MM.1S (cell line): ENCODE results near the gene TMEM267.

Experiments
- DNase-seq: peaks from one replicate; pipeline ENCODE4 v3.0.0-alpha.2; 2015
- H2AFZ ChIP-seq: fragments of 300-600 bp; sonication (generic); 2 replicates; pipeline ENCODE4 v1.6.0; 2016; ENCODE audit warnings: antibody characterized with exemption, low read length
- H3F3A ChIP-seq: fragments of 300-600 bp; sonication (generic); 2 replicates; pipeline ENCODE4 v1.6.1; 2016; ENCODE audit warnings: mild to moderate bottlenecking, antibody characterized with exemption, low read length, moderate library complexity, mixed read lengths; ENCODE audit not compliant: insufficient read depth
- H3K27ac ChIP-seq: fragments of 300-600 bp; sonication (generic); 2 replicates; pipeline ENCODE4 v1.5.1; 2016; ENCODE audit warnings: mild to moderate bottlenecking, low read length
- H3K27me3 ChIP-seq: fragments of 300-600 bp; sonication (generic); replicated peaks from 2 replicates; pipeline ENCODE4 v1.6.0; 2016; ENCODE audit warnings: low read length; ENCODE audit not compliant: insufficient read depth
- H3K36me3 ChIP-seq: fragments of 300-600 bp; sonication (generic); replicated peaks from 2 replicates; pipeline ENCODE4 v1.6.1; 2016; ENCODE audit warnings: mild to moderate bottlenecking, low read length, mixed read lengths; ENCODE audit not compliant: insufficient read depth
- H3K4me1 ChIP-seq: fragments of 300-600 bp; sonication (generic); 2 replicates; pipeline ENCODE4 v1.6.1; 2016; ENCODE audit warnings: low read length, mixed read lengths
- H3K4me2 ChIP-seq: fragments of 300-600 bp; sonication (generic); 2 replicates; pipeline ENCODE4 v1.6.0; 2016; ENCODE audit warnings: low read depth, low read length
- H3K4me3 ChIP-seq: fragments of 300-600 bp; sonication (generic); 2 replicates; pipeline ENCODE4 v1.5.1; 2016; ENCODE audit warnings: low read length, mixed read lengths
- H3K79me2 ChIP-seq: fragments of 300-600 bp; sonication (generic); 2 replicates; pipeline ENCODE4 v1.6.1; 2016; ENCODE audit warnings: mixed run types, low read length, mixed read lengths
- H3K9ac ChIP-seq: fragments of 300-600 bp; sonication (generic); 2 replicates; pipeline ENCODE4 v1.6.1; 2016; ENCODE audit warnings: low read length, mixed read lengths
- H3K9me2 ChIP-seq: fragments of 300-600 bp; sonication (generic); replicated peaks from 2 replicates; pipeline ENCODE4 v1.6.1; 2016; ENCODE audit warnings: mild to moderate bottlenecking, low read length, mixed read lengths; ENCODE audit not compliant: insufficient read depth
- H3K9me3 ChIP-seq: fragments of 300-600 bp; sonication (generic); replicated peaks from 2 replicates; pipeline ENCODE4 v1.6.1; 2016; ENCODE audit warnings: mild to moderate bottlenecking, low read length, mixed read lengths; ENCODE audit not compliant: insufficient read depth
- H4K20me1 ChIP-seq: fragments of 300-600 bp; sonication (generic); 2 replicates; pipeline ENCODE4 v1.6.1; 2016; ENCODE audit warnings: mild to moderate bottlenecking, low read length, moderate library complexity, mixed read lengths; ENCODE audit not compliant: insufficient read depth
- CTCF ChIP-seq: fragments of 300-600 bp; sonication (generic); IDR thresholded peaks from 2 replicates; pipeline ENCODE4 v1.5.1; 2016; ENCODE audit warnings: antibody characterized with exemption, low read length, mixed read lengths
- EZH2 ChIP-seq: fragments of 300-600 bp; sonication (generic); optimal IDR thresholded peaks from 2 replicates; pipeline ENCODE3; 2017; ENCODE audit warnings: low read depth, mild to moderate bottlenecking, antibody characterized with exemption, low read length, mixed read lengths
- EZH2phosphoT487 ChIP-seq: fragments of 300-600 bp; sonication (generic); IDR thresholded peaks from 2 replicates; pipeline ENCODE4 v1.6.1; 2018; ENCODE audit warnings: antibody characterized with exemption, low read length

The TMEM267 gene

GRCh38 chr5:43400082-43400481 lies 83.6 kb downstream of the TMEM267 start:
- H3F3A ChIP-seq: no peaks in the 10 kb centered on the region
- no peak overlapping the region for H3K4me2 ChIP-seq
- no peak overlapping the region for H2AFZ ChIP-seq
- TF ChIP-seq EZH2phosphoT487: no peak
- TF ChIP-seq CTCF: no peak
- no peak for TF ChIP-seq EZH2
- H3K9me3 ChIP-seq: no peaks in the 10 kb centered on the region
- H3K27ac ChIP-seq: no peak overlapping the region
- no peaks in the 10 kb centered on the region for H3K4me1 ChIP-seq
- H3K27me3 ChIP-seq: no peaks in the 10 kb centered on the region
- no peaks in the 10 kb centered on the region for H3K79me2 ChIP-seq
- H4K20me1 ChIP-seq: no peaks in the 10 kb centered on the region
- no peak for DNase-seq
- H3K9ac ChIP-seq: no peak overlapping the region
- H3K4me3 ChIP-seq: no peak overlapping the region
- no peaks in the 10 kb centered on the region for H3K36me3 ChIP-seq
- H3K9me2 ChIP-seq: no peaks in the 10 kb centered on the region

- H3K4me2 ChIP-seq: peak overlapping the region; percentile 53; the same call in 1 of the 2 replicates
- H3K9me3 ChIP-seq: no peaks in the 10 kb centered on the region
- no peak overlapping the region for H3K9ac ChIP-seq
- no peak overlapping the region for H3K27ac ChIP-seq
- no peaks in the 10 kb centered on the region for H3K79me2 ChIP-seq
- H2AFZ ChIP-seq: peak overlapping the region; percentile 70
- no peaks in the 10 kb centered on the region for H3K9me2 ChIP-seq
- no peaks in the 10 kb centered on the region for H3K4me1 ChIP-seq
- TF ChIP-seq EZH2phosphoT487: no peak
- no peak for TF ChIP-seq CTCF
- TF ChIP-seq EZH2: no peak
- peak overlapping the region; percentile 48 for H3K4me3 ChIP-seq
- no peaks in the 10 kb centered on the region for H3K36me3 ChIP-seq
- no peaks in the 10 kb centered on the region for H3F3A ChIP-seq
- no peaks in the 10 kb centered on the region for H3K27me3 ChIP-seq
- DNase-seq: peak; percentile 11
- no peaks in the 10 kb centered on the region for H4K20me1 ChIP-seq
Measured at GRCh38 chr5:43396762-43397304, 86.8 kb downstream of the TMEM267 start.
